Measurements from ENCODE around the gene CTNNA3. TPM values are rescaled to one million over a fixed set of nuclear protein-coding genes. Genes with fewer than 3 reads are reported as not detected.

The CTNNA3 gene
- total and polyA plus RNA-seq, 4 donors = 0.16 to 2.4 (median 1.4) TPM

- no peaks in the 10 kb centered on the region for H3K36me3 ChIP-seq (ENCODE audit: control insufficient read depth in 4 of 4, insufficient read depth in 3 of 4, low read depth in 1 of 4, low read length in 3 of 4)
- no peak for DNase-seq (ENCODE audit: low spot score)
- 63% methylated on average over 4 of the region's 4 CpGs for whole genome bisulfite sequencing
- H3K27me3 ChIP-seq (ENCODE audit: control insufficient read depth in 4 of 4, insufficient read depth in 4 of 4, low read length in 3 of 4) = no peaks in the 10 kb centered on the region
- no peak overlapping the region for H3K4me3 ChIP-seq (ENCODE audit: low read depth in 1 of 3, low read length in 3 of 3)
- no peak overlapping the region for H3K9ac ChIP-seq (ENCODE audit: low read depth in 1 of 2, low read length in 2 of 2)
- peaks cover 0 to 3% (median 0%) of the 10 kb centered on the region in 4 donors for H3K9me3 ChIP-seq (ENCODE audit: control insufficient read depth in 4 of 4, low read length in 3 of 4)
- H3K4me1 ChIP-seq (ENCODE audit: control insufficient read depth in 4 of 4, insufficient read depth in 4 of 4, low read length in 3 of 4) = no peaks in the 10 kb centered on the region
- TF ChIP-seq RXRA (IDR thresholded peaks at IDR 0.05) (no peak), FOXA2 (IDR thresholded peaks at IDR 0.05) (no peak), JUND (IDR thresholded peaks at IDR 0.05) (no peak)
- no peak overlapping the region for H3K27ac ChIP-seq (ENCODE audit: low read depth in 1 of 2, low read length in 2 of 2)
Observed at GRCh38 chr10:67438605-67439304, 257.2 kb downstream of the CTNNA3 start.

GRCh38 chr10:67433276-67433675 lies 262.7 kb downstream of the CTNNA3 start:
- 65% methylated on average over 2 of the region's 2 CpGs for WGBS
- DNase-seq (ENCODE audit: low spot score) = no peak
- H3K27ac ChIP-seq (ENCODE audit: low read depth in 1 of 2, low read length in 2 of 2) = no peak overlapping the region
- no peak overlapping the region for H3K4me3 ChIP-seq (ENCODE audit: low read depth in 1 of 3, low read length in 3 of 3)
- H3K9ac ChIP-seq (ENCODE audit: low read depth in 1 of 2, low read length in 2 of 2) = no peak overlapping the region
- no peaks in the 10 kb centered on the region for H3K4me1 ChIP-seq (ENCODE audit: control insufficient read depth in 4 of 4, insufficient read depth in 4 of 4, low read length in 3 of 4)
- H3K27me3 ChIP-seq (ENCODE audit: control insufficient read depth in 4 of 4, insufficient read depth in 4 of 4, low read length in 3 of 4) = no peaks in the 10 kb centered on the region
- H3K36me3 ChIP-seq (ENCODE audit: control insufficient read depth in 4 of 4, insufficient read depth in 3 of 4, low read depth in 1 of 4, low read length in 3 of 4) = no peaks in the 10 kb centered on the region
- TF ChIP-seq SP1 (IDR thresholded peaks at IDR 0.05) (no peak), EGR1 (IDR thresholded peaks at IDR 0.05; ENCODE audit: low read depth in 2 of 2) (no peak), HNF4A (conservative IDR thresholded peaks at IDR 0.05) (no peak), FOXA2 (IDR thresholded peaks at IDR 0.05) (no peak), YY1 (IDR thresholded peaks at IDR 0.05) (no peak), HNF4G (IDR thresholded peaks at IDR 0.05) (no peak), REST (IDR thresholded peaks at IDR 0.05) (no peak), RAD21 (IDR thresholded peaks at IDR 0.05) (no peak), ZBTB33 (IDR thresholded peaks at IDR 0.05) (no peak), FOXA1 (IDR thresholded peaks at IDR 0.05) (no peak)
- H3K9me3 ChIP-seq (ENCODE audit: control insufficient read depth in 4 of 4, low read length in 3 of 4) = no peaks in the 10 kb centered on the region

- H3K9me3 ChIP-seq (ENCODE audit: control insufficient read depth in 4 of 4, low read length in 3 of 4) = no peaks in the 10 kb centered on the region
- H3K27me3 ChIP-seq (ENCODE audit: control insufficient read depth in 4 of 4, insufficient read depth in 4 of 4, low read length in 3 of 4) = no peaks in the 10 kb centered on the region
- 86% methylated on average over 3 of the region's 3 CpGs for WGBS
- no peaks in the 10 kb centered on the region for H3K36me3 ChIP-seq (ENCODE audit: control insufficient read depth in 4 of 4, insufficient read depth in 3 of 4, low read depth in 1 of 4, low read length in 3 of 4)
- H3K9ac ChIP-seq (ENCODE audit: low read depth in 1 of 2, low read length in 2 of 2) = no peak overlapping the region
- no peaks in the 10 kb centered on the region for H3K4me1 ChIP-seq (ENCODE audit: control insufficient read depth in 4 of 4, insufficient read depth in 4 of 4, low read length in 3 of 4)
- no peak overlapping the region for H3K27ac ChIP-seq (ENCODE audit: low read depth in 1 of 2, low read length in 2 of 2)
- TF ChIP-seq CTCF (IDR thresholded peaks at IDR 0.05; ENCODE audit: low read depth, low read length, missing input control) (no peak), NR2F2 (IDR thresholded peaks at IDR 0.05) (no peak), GABPA (IDR thresholded peaks at IDR 0.05 in 1 of 2, conservative IDR thresholded peaks at IDR 0.05 in 1 of 2) (no peak)
- DNase-seq (ENCODE audit: low spot score) = no peak
- no peak overlapping the region for H3K4me3 ChIP-seq (ENCODE audit: low read depth in 1 of 3, low read length in 3 of 3)
Observed at GRCh38 chr10:67402620-67403019, 293.4 kb downstream of the CTNNA3 start.
